HepG2 (cell line): Measurements from ENCODE around the gene MARF1. TPM values are rescaled to one million over a fixed set of nuclear protein-coding genes. Genes with fewer than 3 reads are reported as not detected.

Experiments used
- CENPX ChIP-seq: sonication (generic); formaldehyde crosslinking; IDR thresholded peaks from 2 replicates; pipeline ENCODE4 v1.9.0; 2021; ENCODE audit warnings: mild to moderate bottlenecking, missing genetic modification reagents, moderate library complexity
- KLF15 ChIP-seq: sonication (generic); formaldehyde crosslinking; IDR thresholded peaks from 2 replicates; pipeline ENCODE4 v1.8.1; 2023; ENCODE audit warnings: borderline replicate concordance, mild to moderate bottlenecking, inconsistent platforms, missing genetic modification reagents, mixed read lengths
- NFRKB ChIP-seq: fragments of 450-650 bp; IDR thresholded peaks from 2 replicates; pipeline ENCODE4 v1.6.1; 2017
- SYNCRIP ChIP-seq: fragments of 200-400 bp; formaldehyde crosslinking; IDR thresholded peaks from 2 replicates; pipeline ENCODE4 v1.6.1; 2018; ENCODE audit warnings: mild to moderate bottlenecking, low read depth, low read length; ENCODE audit not compliant: insufficient read depth
- TAF15 ChIP-seq: fragments of 200-400 bp; formaldehyde crosslinking; IDR thresholded peaks from one replicate; pipeline ENCODE4 v1.6.1; 2018; ENCODE audit warnings: mild to moderate bottlenecking, low read depth, low read length; ENCODE audit not compliant: poor library complexity, severe bottlenecking
- TEAD2 ChIP-seq: sonication (generic); formaldehyde crosslinking; IDR thresholded peaks from 2 replicates; pipeline ENCODE4 v1.9.0; 2021; ENCODE audit warnings: missing genetic modification reagents
- ZNF350 ChIP-seq: sonication (generic); formaldehyde crosslinking; IDR thresholded peaks from 2 replicates; pipeline ENCODE4 v1.4.0; 2020; ENCODE audit warnings: mild to moderate bottlenecking, low read depth, missing genetic modification reagents, borderline replicate concordance
- ZNF614 ChIP-seq: IDR thresholded peaks from 2 replicates; pipeline ENCODE4 v1.6.1; 2018; ENCODE audit warnings: missing biosample characterization, missing genetic modification reagents, inconsistent platforms, borderline replicate concordance
- ZNF713 ChIP-seq: sonication (generic); formaldehyde crosslinking; IDR thresholded peaks from 2 replicates; pipeline ENCODE4 v1.4.0; 2020; ENCODE audit warnings: mild to moderate bottlenecking, missing genetic modification reagents
- ZNF83 ChIP-seq: sonication (generic); formaldehyde crosslinking; IDR thresholded peaks from 2 replicates; pipeline ENCODE4 v1.4.0; 2020; ENCODE audit warnings: missing genetic modification reagents, mild to moderate bottlenecking, borderline replicate concordance
- polyA plus RNA-seq, 8 experiments: library from polyadenylated mRNA; depleted of rRNA in 3 of 8; stranded (reverse) in 7 of 8; unstranded in 1 of 8; fragments of >200 nt; fragmentation: Illumina TruSeq in 4 of 8; extraction: Trizol in 4 of 8; gene quantifications; 2 replicates each; pipeline versions ENCODE4 v1.2.1 to v1.2.3, GENCODE V29; 2011 to 2016; ENCODE audit warnings: low read depth in 4 of 8, missing spikeins in 1 of 8, mixed read lengths in 1 of 8; ENCODE audit not compliant: insufficient read depth in 1 of 8
- total RNA-seq, 5 experiments: library from RNA; depleted of rRNA; stranded (reverse); fragments of >200 nt; fragmentation: Illumina TruSeq; extraction: Trizol; gene quantifications; 2 replicates each; pipeline ENCODE4 v1.2.3, GENCODE V29; 2016; ENCODE audit warnings: low read depth in 1 of 5
- TF ChIP-seq, protein P1 (sequence below): sonication (generic); formaldehyde crosslinking; IDR thresholded peaks from 2 replicates; pipeline ENCODE4 v1.8.0; 2022; ENCODE audit warnings: missing genetic modification reagents, mild to moderate bottlenecking, borderline replicate concordance
- TF ChIP-seq, protein P2 (sequence below): sonication (generic); formaldehyde crosslinking; IDR thresholded peaks from 2 replicates; pipeline ENCODE4 v1.5.0; 2020; ENCODE audit warnings: missing genetic modification reagents
- TF ChIP-seq, protein P3 (sequence below): sonication (generic); formaldehyde crosslinking; IDR thresholded peaks from 2 replicates; pipeline ENCODE4 v1.5.0; 2020; ENCODE audit warnings: mild to moderate bottlenecking, missing genetic modification reagents, borderline replicate concordance
- TF ChIP-seq, protein P4 (sequence below), 2 experiments: sonication (generic) in 1 of 2; formaldehyde crosslinking in 1 of 2; IDR thresholded peaks; 2 replicates each; pipeline versions ENCODE4 v1.4.0 to v1.6.1; 2018 to 2020; ENCODE audit warnings: missing genetic modification reagents in 2 of 2, borderline replicate concordance in 1 of 2, low read depth in 1 of 2, mild to moderate bottlenecking in 1 of 2, missing biosample characterization in 1 of 2

Gene MARF1
- total and polyA plus RNA-seq, 2 of the 13 experiments (the other 11 are each of a cell fraction or from before 2014, with no cell fraction given) = 8.7 to 20.7 TPM

DNA sequence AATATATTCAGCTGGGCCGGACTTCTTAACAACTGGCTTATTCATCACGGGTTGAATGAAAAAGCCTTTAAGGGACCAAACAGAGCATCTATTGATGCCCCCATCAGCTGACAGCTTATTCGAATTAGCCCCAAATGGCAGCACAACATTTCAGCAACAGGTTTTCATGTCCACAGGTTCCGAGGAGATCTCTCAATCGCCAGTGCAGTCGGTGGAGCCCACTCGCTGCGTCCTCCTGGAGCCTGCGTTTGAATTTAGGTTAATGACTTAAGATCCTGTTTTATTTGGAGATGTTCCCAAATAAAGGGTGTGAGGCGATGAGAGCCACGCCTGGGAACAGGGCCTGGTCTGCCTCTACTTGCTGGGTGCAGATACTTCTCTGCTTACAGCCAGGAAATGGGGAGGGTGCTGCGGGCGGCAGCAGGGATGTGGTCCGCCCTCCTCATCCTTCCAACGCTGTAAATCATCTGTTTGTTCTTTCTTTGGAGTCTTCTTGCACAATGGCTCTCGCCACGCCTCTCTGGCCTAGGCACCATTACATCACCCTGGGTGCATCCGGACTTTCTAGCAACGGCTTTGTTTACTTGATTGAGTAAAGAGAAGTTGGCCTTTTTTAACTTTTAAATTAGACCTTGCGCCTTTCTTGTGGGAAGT lies 29.7 kb upstream of the MARF1 start (continued):
- TF ChIP-seq TAF15 (no peak), ZNF614 (CRISPR knock-in tag) (peak; percentile 100), SYNCRIP (no peak), TEAD2 (CRISPR knock-in tag) (no peak), NFRKB (no peak), ZNF83 (CRISPR knock-in tag) (no peak), ZNF350 (CRISPR knock-in tag) (peak; percentile 90), ZNF713 (no peak), CENPX (no peak), KLF15 (CRISPR knock-in tag) (no peak; the same call in 1 of the 2 replicates)
- TF ChIP-seq, protein P1, sequence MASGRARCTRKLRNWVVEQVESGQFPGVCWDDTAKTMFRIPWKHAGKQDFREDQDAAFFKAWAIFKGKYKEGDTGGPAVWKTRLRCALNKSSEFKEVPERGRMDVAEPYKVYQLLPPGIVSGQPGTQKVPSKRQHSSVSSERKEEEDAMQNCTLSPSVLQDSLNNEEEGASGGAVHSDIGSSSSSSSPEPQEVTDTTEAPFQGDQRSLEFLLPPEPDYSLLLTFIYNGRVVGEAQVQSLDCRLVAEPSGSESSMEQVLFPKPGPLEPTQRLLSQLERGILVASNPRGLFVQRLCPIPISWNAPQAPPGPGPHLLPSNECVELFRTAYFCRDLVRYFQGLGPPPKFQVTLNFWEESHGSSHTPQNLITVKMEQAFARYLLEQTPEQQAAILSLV (CRISPR knock-in tag) = peak; percentile 50; the same call in 1 of the 2 replicates
- TF ChIP-seq, protein P2, sequence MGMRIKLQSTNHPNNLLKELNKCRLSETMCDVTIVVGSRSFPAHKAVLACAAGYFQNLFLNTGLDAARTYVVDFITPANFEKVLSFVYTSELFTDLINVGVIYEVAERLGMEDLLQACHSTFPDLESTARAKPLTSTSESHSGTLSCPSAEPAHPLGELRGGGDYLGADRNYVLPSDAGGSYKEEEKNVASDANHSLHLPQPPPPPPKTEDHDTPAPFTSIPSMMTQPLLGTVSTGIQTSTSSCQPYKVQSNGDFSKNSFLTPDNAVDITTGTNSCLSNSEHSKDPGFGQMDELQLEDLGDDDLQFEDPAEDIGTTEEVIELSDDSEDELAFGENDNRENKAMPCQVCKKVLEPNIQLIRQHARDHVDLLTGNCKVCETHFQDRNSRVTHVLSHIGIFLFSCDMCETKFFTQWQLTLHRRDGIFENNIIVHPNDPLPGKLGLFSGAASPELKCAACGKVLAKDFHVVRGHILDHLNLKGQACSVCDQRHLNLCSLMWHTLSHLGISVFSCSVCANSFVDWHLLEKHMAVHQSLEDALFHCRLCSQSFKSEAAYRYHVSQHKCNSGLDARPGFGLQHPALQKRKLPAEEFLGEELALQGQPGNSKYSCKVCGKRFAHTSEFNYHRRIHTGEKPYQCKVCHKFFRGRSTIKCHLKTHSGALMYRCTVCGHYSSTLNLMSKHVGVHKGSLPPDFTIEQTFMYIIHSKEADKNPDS (CRISPR knock-in tag) = no peak
- TF ChIP-seq, protein P3, sequence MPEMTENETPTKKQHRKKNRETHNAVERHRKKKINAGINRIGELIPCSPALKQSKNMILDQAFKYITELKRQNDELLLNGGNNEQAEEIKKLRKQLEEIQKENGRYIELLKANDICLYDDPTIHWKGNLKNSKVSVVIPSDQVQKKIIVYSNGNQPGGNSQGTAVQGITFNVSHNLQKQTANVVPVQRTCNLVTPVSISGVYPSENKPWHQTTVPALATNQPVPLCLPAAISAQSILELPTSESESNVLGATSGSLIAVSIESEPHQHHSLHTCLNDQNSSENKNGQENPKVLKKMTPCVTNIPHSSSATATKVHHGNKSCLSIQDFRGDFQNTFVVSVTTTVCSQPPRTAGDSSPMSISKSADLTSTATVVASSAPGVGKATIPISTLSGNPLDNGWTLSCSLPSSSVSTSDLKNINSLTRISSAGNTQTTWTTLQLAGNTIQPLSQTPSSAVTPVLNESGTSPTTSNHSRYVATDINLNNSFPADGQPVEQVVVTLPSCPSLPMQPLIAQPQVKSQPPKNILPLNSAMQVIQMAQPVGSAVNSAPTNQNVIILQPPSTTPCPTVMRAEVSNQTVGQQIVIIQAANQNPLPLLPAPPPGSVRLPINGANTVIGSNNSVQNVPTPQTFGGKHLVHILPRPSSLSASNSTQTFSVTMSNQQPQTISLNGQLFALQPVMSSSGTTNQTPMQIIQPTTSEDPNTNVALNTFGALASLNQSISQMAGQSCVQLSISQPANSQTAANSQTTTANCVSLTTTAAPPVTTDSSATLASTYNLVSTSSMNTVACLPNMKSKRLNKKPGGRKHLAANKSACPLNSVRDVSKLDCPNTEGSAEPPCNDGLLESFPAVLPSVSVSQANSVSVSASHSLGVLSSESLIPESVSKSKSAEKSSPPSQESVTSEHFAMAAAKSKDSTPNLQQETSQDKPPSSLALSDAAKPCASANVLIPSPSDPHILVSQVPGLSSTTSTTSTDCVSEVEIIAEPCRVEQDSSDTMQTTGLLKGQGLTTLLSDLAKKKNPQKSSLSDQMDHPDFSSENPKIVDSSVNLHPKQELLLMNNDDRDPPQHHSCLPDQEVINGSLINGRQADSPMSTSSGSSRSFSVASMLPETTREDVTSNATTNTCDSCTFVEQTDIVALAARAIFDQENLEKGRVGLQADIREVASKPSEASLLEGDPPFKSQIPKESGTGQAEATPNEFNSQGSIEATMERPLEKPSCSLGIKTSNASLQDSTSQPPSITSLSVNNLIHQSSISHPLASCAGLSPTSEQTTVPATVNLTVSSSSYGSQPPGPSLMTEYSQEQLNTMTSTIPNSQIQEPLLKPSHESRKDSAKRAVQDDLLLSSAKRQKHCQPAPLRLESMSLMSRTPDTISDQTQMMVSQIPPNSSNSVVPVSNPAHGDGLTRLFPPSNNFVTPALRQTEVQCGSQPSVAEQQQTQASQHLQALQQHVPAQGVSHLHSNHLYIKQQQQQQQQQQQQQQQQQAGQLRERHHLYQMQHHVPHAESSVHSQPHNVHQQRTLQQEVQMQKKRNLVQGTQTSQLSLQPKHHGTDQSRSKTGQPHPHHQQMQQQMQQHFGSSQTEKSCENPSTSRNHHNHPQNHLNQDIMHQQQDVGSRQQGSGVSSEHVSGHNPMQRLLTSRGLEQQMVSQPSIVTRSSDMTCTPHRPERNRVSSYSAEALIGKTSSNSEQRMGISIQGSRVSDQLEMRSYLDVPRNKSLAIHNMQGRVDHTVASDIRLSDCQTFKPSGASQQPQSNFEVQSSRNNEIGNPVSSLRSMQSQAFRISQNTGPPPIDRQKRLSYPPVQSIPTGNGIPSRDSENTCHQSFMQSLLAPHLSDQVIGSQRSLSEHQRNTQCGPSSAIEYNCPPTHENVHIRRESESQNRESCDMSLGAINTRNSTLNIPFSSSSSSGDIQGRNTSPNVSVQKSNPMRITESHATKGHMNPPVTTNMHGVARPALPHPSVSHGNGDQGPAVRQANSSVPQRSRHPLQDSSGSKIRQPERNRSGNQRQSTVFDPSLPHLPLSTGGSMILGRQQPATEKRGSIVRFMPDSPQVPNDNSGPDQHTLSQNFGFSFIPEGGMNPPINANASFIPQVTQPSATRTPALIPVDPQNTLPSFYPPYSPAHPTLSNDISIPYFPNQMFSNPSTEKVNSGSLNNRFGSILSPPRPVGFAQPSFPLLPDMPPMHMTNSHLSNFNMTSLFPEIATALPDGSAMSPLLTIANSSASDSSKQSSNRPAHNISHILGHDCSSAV = no peak
- TF ChIP-seq, protein P4, sequence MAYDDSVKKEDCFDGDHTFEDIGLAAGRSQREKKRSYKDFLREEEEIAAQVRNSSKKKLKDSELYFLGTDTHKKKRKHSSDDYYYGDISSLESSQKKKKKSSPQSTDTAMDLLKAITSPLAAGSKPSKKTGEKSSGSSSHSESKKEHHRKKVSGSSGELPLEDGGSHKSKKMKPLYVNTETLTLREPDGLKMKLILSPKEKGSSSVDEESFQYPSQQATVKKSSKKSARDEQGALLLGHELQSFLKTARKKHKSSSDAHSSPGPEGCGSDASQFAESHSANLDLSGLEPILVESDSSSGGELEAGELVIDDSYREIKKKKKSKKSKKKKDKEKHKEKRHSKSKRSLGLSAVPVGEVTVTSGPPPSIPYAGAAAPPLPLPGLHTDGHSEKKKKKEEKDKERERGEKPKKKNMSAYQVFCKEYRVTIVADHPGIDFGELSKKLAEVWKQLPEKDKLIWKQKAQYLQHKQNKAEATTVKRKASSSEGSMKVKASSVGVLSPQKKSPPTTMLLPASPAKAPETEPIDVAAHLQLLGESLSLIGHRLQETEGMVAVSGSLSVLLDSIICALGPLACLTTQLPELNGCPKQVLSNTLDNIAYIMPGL (CRISPR knock-in tag; IDR thresholded peaks at IDR 0.05; ENCODE audit: borderline replicate concordance in 1 of 2, low read depth in 1 of 2) = peak; percentile 72 to 92
